ENCODE data around the gene PPP1R17. TPM values are rescaled to one million over a fixed set of nuclear protein-coding genes. Genes with fewer than 3 reads are reported as not detected.

Gene PPP1R17
- total RNA-seq, 2 experiments from 2014 or later, result not detected

DNA sequence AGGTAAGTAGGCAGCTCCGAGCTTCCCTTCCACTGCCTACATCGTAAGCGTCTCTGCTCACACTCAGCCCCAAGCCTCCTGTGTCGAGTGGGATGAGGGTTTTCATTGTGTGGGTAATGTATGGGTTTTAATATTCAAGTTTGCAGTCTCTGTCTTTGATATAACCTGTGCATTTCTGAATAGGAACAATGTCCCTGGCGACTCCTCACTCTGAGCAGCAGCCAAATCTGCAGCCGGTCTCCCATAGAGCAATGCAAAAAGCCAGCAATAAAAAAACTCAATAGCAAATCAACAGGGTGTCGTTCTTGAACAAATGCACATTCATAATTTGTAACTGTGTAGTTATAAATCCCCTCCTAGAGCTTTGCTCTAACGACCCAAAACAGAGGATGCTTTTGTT is 33.4 kb downstream of the PPP1R17 start:
- no peak for DNase-seq (ENCODE audit: low spot score)
- intact Hi-C loops (cut with micrococcal nuclease; ENCODE audit: unreplicated experiment), result no loop called here
- H2AFZ ChIP-seq (ENCODE audit: low read length), result no peak overlapping the region
- no peak for TF ChIP-seq EZH2phosphoT487 (IDR thresholded peaks at IDR 0.05; ENCODE audit: borderline replicate concordance, low read depth, low read length)
- TF ChIP-seq CTCF (conservative IDR thresholded peaks at IDR 0.05; ENCODE audit: low read length), result no peak
- no peaks in the 10 kb centered on the region for H4K20me1 ChIP-seq (ENCODE audit: insufficient read depth, low read length)
- BruUV-seq (replicated peaks), result no TSS peak
- H3K4me2 ChIP-seq (ENCODE audit: low read length), result no peak overlapping the region
- H3K9me2 ChIP-seq (ENCODE audit: insufficient read depth, low read length), result no peaks in the 10 kb centered on the region
- no peaks in the 10 kb centered on the region for H3K9me3 ChIP-seq (ENCODE audit: low read length)
- ChIA-PET CTCF (ENCODE audit: unreplicated experiment) (no interaction called here), POLR2A (no interaction called here)
- H3K27ac ChIP-seq (ENCODE audit: low read depth, low read length, poor library complexity, severe bottlenecking), result no peak overlapping the region
- H3K79me2 ChIP-seq (ENCODE audit: insufficient read depth, low read depth, low read length), result no peaks in the 10 kb centered on the region
- no peaks in the 10 kb centered on the region for H3K36me3 ChIP-seq (ENCODE audit: insufficient read depth, low read length)
- H3K4me1 ChIP-seq (ENCODE audit: insufficient read depth, low read length, poor library complexity, severe bottlenecking), result no peaks in the 10 kb centered on the region
- H3K4me3 ChIP-seq (ENCODE audit: low read depth, low read length, poor library complexity, severe bottlenecking), result no peak overlapping the region

DNA sequence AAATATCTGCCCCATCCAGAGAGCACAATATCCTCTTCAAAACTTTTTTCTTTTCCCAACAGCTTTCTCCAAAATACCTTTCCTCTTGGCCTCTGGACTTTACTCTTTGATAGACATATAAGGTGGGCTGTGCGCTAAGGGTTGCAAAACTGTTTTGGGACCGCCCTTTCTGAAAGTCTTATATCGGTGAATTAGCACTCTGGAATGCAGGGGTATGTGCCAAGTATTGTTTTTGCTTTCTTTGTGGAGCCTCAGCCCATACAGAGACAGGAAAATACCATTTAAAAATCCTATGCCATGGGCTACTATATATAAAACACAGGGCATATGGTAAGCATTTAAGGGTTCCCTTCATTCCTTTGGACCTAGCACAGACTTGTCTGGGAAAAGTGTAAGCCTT is 37.7 kb downstream of the PPP1R17 start:
- intact Hi-C loops (cut with micrococcal nuclease; ENCODE audit: unreplicated experiment), result no loop called here
- Histone ChIP-seq H3K36me3 (ENCODE audit: insufficient read depth, low read length) (no peaks in the 10 kb centered on the region), H3K4me3 (ENCODE audit: low read depth, low read length, poor library complexity, severe bottlenecking) (no peak overlapping the region), H4K20me1 (ENCODE audit: insufficient read depth, low read length) (no peaks in the 10 kb centered on the region), H3K9me2 (ENCODE audit: insufficient read depth, low read length) (no peaks in the 10 kb centered on the region), H3K27ac (ENCODE audit: low read depth, low read length, poor library complexity, severe bottlenecking) (no peak overlapping the region), H3K4me1 (ENCODE audit: insufficient read depth, low read length, poor library complexity, severe bottlenecking) (no peaks in the 10 kb centered on the region), H3K4me2 (ENCODE audit: low read length) (no peak overlapping the region), H3K9me3 (ENCODE audit: low read length) (no peaks in the 10 kb centered on the region), H3K79me2 (ENCODE audit: insufficient read depth, low read depth, low read length) (no peaks in the 10 kb centered on the region), H2AFZ (ENCODE audit: low read length) (no peak overlapping the region)
- no peak for DNase-seq (ENCODE audit: low spot score)
- CTCF ChIA-PET (ENCODE audit: unreplicated experiment), result no interaction called here
- POLR2A ChIA-PET, result no interaction called here
- BruUV-seq (replicated peaks), result no TSS peak
- TF ChIP-seq CTCF (conservative IDR thresholded peaks at IDR 0.05; ENCODE audit: low read length), result no peak
- TF ChIP-seq EZH2phosphoT487 (IDR thresholded peaks at IDR 0.05; ENCODE audit: borderline replicate concordance, low read depth, low read length), result no peak

DNA sequence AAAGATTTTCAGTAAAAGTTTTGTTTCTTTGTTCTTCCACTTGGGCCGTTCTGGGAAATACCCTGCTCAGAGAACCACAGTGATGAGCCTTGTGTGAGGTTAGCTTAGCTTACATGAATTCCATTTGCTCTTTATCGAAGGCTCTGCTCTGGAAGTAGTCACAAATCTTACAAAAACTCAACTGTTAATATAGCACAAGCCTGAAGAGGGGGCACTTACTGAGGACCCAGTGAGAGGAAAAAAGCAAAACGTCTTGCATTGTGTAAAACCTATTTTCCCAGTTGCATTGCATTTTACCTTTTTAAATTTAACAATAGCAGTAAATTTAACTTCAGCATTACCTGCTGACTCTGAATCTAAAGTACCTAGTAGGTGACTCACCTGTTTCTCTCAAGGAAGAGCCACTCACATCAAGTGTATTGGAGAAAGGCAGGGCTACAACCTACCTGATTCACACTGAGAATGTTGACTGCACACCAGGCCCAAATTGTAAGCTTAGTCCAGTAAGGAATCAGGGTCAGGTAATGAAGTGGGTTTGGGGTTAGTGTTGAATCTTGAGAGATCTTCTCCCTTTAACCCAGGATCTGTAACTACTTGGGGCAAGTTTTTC is 42.3 kb downstream of the PPP1R17 start:
- ChIA-PET POLR2A (interaction anchor here (1.1 kb wide), 1 partner anchor 101 kb away, joined by 3 read pairs; no protein-coding TSS in a partner anchor), CTCF (ENCODE audit: unreplicated experiment) (no interaction called here)
- H3K9me2 ChIP-seq (ENCODE audit: insufficient read depth, low read length), result no peaks in the 10 kb centered on the region
- no peak for DNase-seq (ENCODE audit: low spot score)
- TF ChIP-seq CTCF (conservative IDR thresholded peaks at IDR 0.05; ENCODE audit: low read length) (peak; percentile 29; the same call in 1 of the 2 replicates), EZH2phosphoT487 (IDR thresholded peaks at IDR 0.05; ENCODE audit: borderline replicate concordance, low read depth, low read length) (no peak)
- H3K36me3 ChIP-seq (ENCODE audit: insufficient read depth, low read length), result no peaks in the 10 kb centered on the region
- H3K4me1 ChIP-seq (ENCODE audit: insufficient read depth, low read length, poor library complexity, severe bottlenecking), result no peaks in the 10 kb centered on the region
- no peak overlapping the region for H3K27ac ChIP-seq (ENCODE audit: low read depth, low read length, poor library complexity, severe bottlenecking)
- H4K20me1 ChIP-seq (ENCODE audit: insufficient read depth, low read length), result no peaks in the 10 kb centered on the region
- no peak overlapping the region for H3K4me2 ChIP-seq (ENCODE audit: low read length)
- H3K9me3 ChIP-seq (ENCODE audit: low read length), result no peaks in the 10 kb centered on the region
- no peaks in the 10 kb centered on the region for H3K79me2 ChIP-seq (ENCODE audit: insufficient read depth, low read depth, low read length)
- no TSS peak for BruUV-seq (replicated peaks)
- H3K4me3 ChIP-seq (ENCODE audit: low read depth, low read length, poor library complexity, severe bottlenecking), result no peak overlapping the region
- H2AFZ ChIP-seq (ENCODE audit: low read length), result no peak overlapping the region
- intact Hi-C loops (cut with micrococcal nuclease; ENCODE audit: unreplicated experiment), result no loop called here

Data from OCI-LY7 (cell line).